HepG2 (cell line): ENCODE results near the gene PLCXD1. TPM values are rescaled to one million over a fixed set of nuclear protein-coding genes. Genes with fewer than 3 reads are reported as not detected.

Experiments
- FOXA1 ChIP-seq, 2 experiments: fragments of 450-650 bp in 1 of 2; sonication (generic) in 1 of 2; formaldehyde crosslinking in 1 of 2; IDR thresholded peaks; 2 replicates each; pipeline versions ENCODE4 v1.4.0 to v1.6.1; 2016 to 2020; ENCODE audit warnings: missing genetic modification reagents in 1 of 2
- FOXJ3 ChIP-seq: sonication (generic); formaldehyde crosslinking; IDR thresholded peaks from 2 replicates; pipeline ENCODE4 v1.4.0; 2020; ENCODE audit warnings: missing genetic modification reagents, mild to moderate bottlenecking, borderline replicate concordance
- GATAD2A ChIP-seq: IDR thresholded peaks from 2 replicates; pipeline ENCODE4 v1.6.1; 2016
- GRHL1 ChIP-seq: sonication (generic); formaldehyde crosslinking; conservative IDR thresholded peaks from 2 replicates; pipeline ENCODE4 v1.8.0; 2022; ENCODE audit warnings: missing genetic modification reagents
- HDAC2 ChIP-seq: sonication (generic); formaldehyde crosslinking; IDR thresholded peaks from 2 replicates; pipeline ENCODE4 v1.4.0; 2020; ENCODE audit warnings: missing genetic modification reagents
- HMG20A ChIP-seq: IDR thresholded peaks from 2 replicates; pipeline ENCODE4 v1.6.1; 2016; ENCODE audit warnings: borderline replicate concordance
- HNF4A ChIP-seq: sonication (generic); formaldehyde crosslinking; IDR thresholded peaks from 2 replicates; pipeline ENCODE4 v1.4.0; 2020; ENCODE audit warnings: missing genetic modification reagents
- JARID2 ChIP-seq: sonication (generic); formaldehyde crosslinking; IDR thresholded peaks from 2 replicates; pipeline ENCODE4 v1.8.1; 2023; ENCODE audit warnings: missing genetic modification reagents, inconsistent platforms; ENCODE audit not compliant: insufficient replicate concordance
- KLF6 ChIP-seq: IDR thresholded peaks from 2 replicates; pipeline ENCODE4 v1.8.0; 2016; ENCODE audit warnings: missing biosample characterization, missing genetic modification reagents
- NFYB ChIP-seq: sonication (generic); formaldehyde crosslinking; IDR thresholded peaks from 2 replicates; pipeline ENCODE4 v1.4.0; 2020; ENCODE audit warnings: missing genetic modification reagents
- PRDM10 ChIP-seq: sonication (generic); formaldehyde crosslinking; IDR thresholded peaks from 2 replicates; pipeline ENCODE4 v1.4.0; 2020; ENCODE audit warnings: low read depth, missing genetic modification reagents
- RXRA ChIP-seq: sonication (generic); formaldehyde crosslinking; IDR thresholded peaks from 2 replicates; pipeline ENCODE4 v1.5.1; 2020; ENCODE audit warnings: missing genetic modification reagents
- SOX6 ChIP-seq, 2 experiments: fragments of 450-650 bp in 1 of 2; sonication (generic) in 1 of 2; formaldehyde crosslinking in 1 of 2; IDR thresholded peaks; 2 replicates each; pipeline versions ENCODE4 v1.4.0 to v1.6.1; 2017 to 2020; ENCODE audit warnings: antibody characterized with exemption in 1 of 2, mild to moderate bottlenecking in 1 of 2, missing genetic modification reagents in 1 of 2
- ZBTB21 ChIP-seq: sonication (generic); formaldehyde crosslinking; IDR thresholded peaks from 2 replicates; pipeline ENCODE4 v1.4.0; 2020; ENCODE audit warnings: missing genetic modification reagents
- ZFAT ChIP-seq: sonication (generic); formaldehyde crosslinking; conservative IDR thresholded peaks from 2 replicates; pipeline ENCODE4 v1.8.1; 2023; ENCODE audit warnings: missing genetic modification reagents, inconsistent platforms
- ZMYM3 ChIP-seq: sonication (generic); formaldehyde crosslinking; IDR thresholded peaks from 2 replicates; pipeline ENCODE4 v1.5.1; 2020; ENCODE audit warnings: mild to moderate bottlenecking, missing genetic modification reagents
- ZNF543 ChIP-seq: sonication (generic); formaldehyde crosslinking; IDR thresholded peaks from 2 replicates; pipeline ENCODE4 v1.4.0; 2020; ENCODE audit warnings: mild to moderate bottlenecking, missing genetic modification reagents
- ZNF780A ChIP-seq: sonication (generic); formaldehyde crosslinking; IDR thresholded peaks from 2 replicates; pipeline ENCODE4 v1.8.0; 2022; ENCODE audit warnings: mild to moderate bottlenecking, missing genetic modification reagents, moderate library complexity
- ZSCAN25 ChIP-seq: sonication (generic); formaldehyde crosslinking; IDR thresholded peaks from 2 replicates; pipeline ENCODE4 v1.8.0; 2022; ENCODE audit warnings: mild to moderate bottlenecking, missing genetic modification reagents
- polyA plus RNA-seq, 8 experiments: library from polyadenylated mRNA; depleted of rRNA in 3 of 8; stranded (reverse) in 7 of 8; unstranded in 1 of 8; fragments of >200 nt; fragmentation: Illumina TruSeq in 4 of 8; extraction: Trizol in 4 of 8; gene quantifications; 2 replicates each; pipeline versions ENCODE4 v1.2.1 to v1.2.3, GENCODE V29; 2011 to 2016; ENCODE audit warnings: low read depth in 4 of 8, missing spikeins in 1 of 8, mixed read lengths in 1 of 8; ENCODE audit not compliant: insufficient read depth in 1 of 8
- total RNA-seq, 5 experiments: library from RNA; depleted of rRNA; stranded (reverse); fragments of >200 nt; fragmentation: Illumina TruSeq; extraction: Trizol; gene quantifications; 2 replicates each; pipeline ENCODE4 v1.2.3, GENCODE V29; 2016; ENCODE audit warnings: low read depth in 1 of 5
- TF ChIP-seq, protein P1 (sequence below): sonication (generic); formaldehyde crosslinking; IDR thresholded peaks from 2 replicates; pipeline ENCODE4 v1.4.0; 2020; ENCODE audit warnings: missing genetic modification reagents
- TF ChIP-seq, protein P2 (sequence below): IDR thresholded peaks from 2 replicates; pipeline ENCODE4 v1.6.1; 2018; ENCODE audit warnings: missing genetic modification reagents

PLCXD1 gene
- total and polyA plus RNA-seq, 2 of the 13 experiments (the other 11 are each of a cell fraction or from before 2014, with no cell fraction given) = 87.7 to 153 TPM

- TF ChIP-seq, protein P1, sequence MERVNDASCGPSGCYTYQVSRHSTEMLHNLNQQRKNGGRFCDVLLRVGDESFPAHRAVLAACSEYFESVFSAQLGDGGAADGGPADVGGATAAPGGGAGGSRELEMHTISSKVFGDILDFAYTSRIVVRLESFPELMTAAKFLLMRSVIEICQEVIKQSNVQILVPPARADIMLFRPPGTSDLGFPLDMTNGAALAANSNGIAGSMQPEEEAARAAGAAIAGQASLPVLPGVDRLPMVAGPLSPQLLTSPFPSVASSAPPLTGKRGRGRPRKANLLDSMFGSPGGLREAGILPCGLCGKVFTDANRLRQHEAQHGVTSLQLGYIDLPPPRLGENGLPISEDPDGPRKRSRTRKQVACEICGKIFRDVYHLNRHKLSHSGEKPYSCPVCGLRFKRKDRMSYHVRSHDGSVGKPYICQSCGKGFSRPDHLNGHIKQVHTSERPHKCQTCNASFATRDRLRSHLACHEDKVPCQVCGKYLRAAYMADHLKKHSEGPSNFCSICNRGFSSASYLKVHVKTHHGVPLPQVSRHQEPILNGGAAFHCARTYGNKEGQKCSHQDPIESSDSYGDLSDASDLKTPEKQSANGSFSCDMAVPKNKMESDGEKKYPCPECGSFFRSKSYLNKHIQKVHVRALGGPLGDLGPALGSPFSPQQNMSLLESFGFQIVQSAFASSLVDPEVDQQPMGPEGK (CRISPR knock-in tag) = peak; percentile 44; the same call in 1 of the 2 replicates
- no peak for TF ChIP-seq KLF6
- TF ChIP-seq ZSCAN25 (CRISPR knock-in tag) = peak; percentile 41; the same call in 1 of the 2 replicates
- TF ChIP-seq ZNF780A (CRISPR knock-in tag) = no peak
- TF ChIP-seq HNF4A (CRISPR knock-in tag) = peak; percentile 25; the same call in 1 of the 2 replicates
- peak; percentile 74 for TF ChIP-seq ZMYM3 (CRISPR knock-in tag)
- no peak for TF ChIP-seq GRHL1 (CRISPR knock-in tag)
- TF ChIP-seq ZFAT (CRISPR knock-in tag) = 0 out of 2 replicates have a peak, but pooled peaks have one; percentile 14
- TF ChIP-seq HMG20A (CRISPR knock-in tag) = peak; percentile 33; the same call in 1 of the 2 replicates
- no peak for TF ChIP-seq SOX6 (IDR thresholded peaks at IDR 0.05)
- TF ChIP-seq SOX6 (CRISPR knock-in tag; IDR thresholded peaks at IDR 0.05) = 0 out of 2 replicates have a peak, but pooled peaks have one; percentile 25
- TF ChIP-seq ZBTB21 = no peak
- no peak for TF ChIP-seq JARID2 (CRISPR knock-in tag)
- peak; percentile 64 for TF ChIP-seq GATAD2A
- TF ChIP-seq, protein P2, sequence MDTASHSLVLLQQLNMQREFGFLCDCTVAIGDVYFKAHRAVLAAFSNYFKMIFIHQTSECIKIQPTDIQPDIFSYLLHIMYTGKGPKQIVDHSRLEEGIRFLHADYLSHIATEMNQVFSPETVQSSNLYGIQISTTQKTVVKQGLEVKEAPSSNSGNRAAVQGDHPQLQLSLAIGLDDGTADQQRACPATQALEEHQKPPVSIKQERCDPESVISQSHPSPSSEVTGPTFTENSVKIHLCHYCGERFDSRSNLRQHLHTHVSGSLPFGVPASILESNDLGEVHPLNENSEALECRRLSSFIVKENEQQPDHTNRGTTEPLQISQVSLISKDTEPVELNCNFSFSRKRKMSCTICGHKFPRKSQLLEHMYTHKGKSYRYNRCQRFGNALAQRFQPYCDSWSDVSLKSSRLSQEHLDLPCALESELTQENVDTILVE (CRISPR knock-in tag) = no peak
- 0 out of 2 replicates have a peak, but pooled peaks have one; percentile 16 for TF ChIP-seq FOXJ3 (CRISPR knock-in tag)
- TF ChIP-seq RXRA (CRISPR knock-in tag) = peak; percentile 54; the same call in 1 of the 2 replicates
- TF ChIP-seq HDAC2 = peak; percentile 14; the same call in 1 of the 2 replicates
- TF ChIP-seq PRDM10 (CRISPR knock-in tag) = 0 out of 2 replicates have a peak, but pooled peaks have one; percentile 36
- 0 out of 2 replicates have a peak, but pooled peaks have one; percentile 29 for TF ChIP-seq ZNF543 (CRISPR knock-in tag)
- TF ChIP-seq NFYB (CRISPR knock-in tag) = no peak
- no peak for TF ChIP-seq FOXA1 (IDR thresholded peaks at IDR 0.05)
- TF ChIP-seq FOXA1 (CRISPR knock-in tag; IDR thresholded peaks at IDR 0.05) = 0 out of 2 replicates have a peak, but pooled peaks have one; percentile 40
Observed at GRCh38 chrX:264634-265455, 16.3 kb upstream of the PLCXD1 start (continued).
